HCT116 (cell line): ENCODE results near the gene AOPEP. TPM values are rescaled to one million over a fixed set of nuclear protein-coding genes. Genes with fewer than 3 reads are reported as not detected.

Source experiments
- ATAC-seq: fragments of 200-7000 bp; cut with Tn5 transposase; 2 replicates; pipeline ENCODE4 v1.9.1; 2020; ENCODE audit warnings: mild to moderate bottlenecking, moderate library complexity
- BruUV-seq: library from RNA; stranded (reverse); fragments of 400-500 nt; replicated peaks from 2 replicates; lab custom pipeline; 2021; lab: Mats Ljungman, UMichigan
- CTCF ChIA-PET: fragments of 300-600 bp; sonication (Branson Sonifier 250); formaldehyde crosslinking; loops from one replicate; lab custom pipeline; 2021; ENCODE audit warnings: antibody characterized with exemption; lab: Charles Lee
- POLR2A ChIA-PET: fragments of 300-600, 350-600 bp; sonication (Branson Sonifier 250); formaldehyde crosslinking; loops from one replicate; lab custom pipeline; 2021; ENCODE audit warnings: antibody characterized with exemption; lab: Charles Lee
- RAD21 ChIA-PET, 2 experiments: fragments of 300-600 bp; sonication (Branson Sonifier 250); formaldehyde crosslinking; loops; one replicate each; lab custom pipeline; 2023; ENCODE audit warnings: low total read pairs in 2 of 2; ENCODE audit not compliant: uncharacterized antibody in 2 of 2, unreplicated experiment in 2 of 2, low non-redundant PET in 1 of 2; lab: Charles Lee
- DNase-seq: peaks from one replicate; pipeline ENCODE4 v3.0.0-alpha.2; 2010; ENCODE audit warnings: low read depth, low spot score
- H2AFZ ChIP-seq: fragments of 200-600 bp; shearing (Covaris generic), sonication (generic); 2 replicates; pipeline ENCODE4 v1.6.1; 2017; ENCODE audit warnings: low read depth, mixed run types, mixed read lengths, antibody characterized with exemption, low read length; ENCODE audit not compliant: poor library complexity, severe bottlenecking
- H3K27ac ChIP-seq: 2 replicates; pipeline ENCODE4 v1.5.1; 2012; ENCODE audit warnings: low read depth, low read length
- H3K27me3 ChIP-seq: fragments of 200-600 bp; sonication (generic); 2 replicates; pipeline ENCODE4 v1.6.1; 2016; ENCODE audit warnings: mixed run types, low read length, mixed read lengths; ENCODE audit not compliant: insufficient read depth
- H3K36me3 ChIP-seq, 2 experiments: fragments of 200-500 bp in 1 of 2; fragments of 200-600 bp in 1 of 2; sonication (Bioruptor generic) in 1 of 2; sonication (generic) in 1 of 2; 2 replicates each; pipeline versions ENCODE4 v1.5.1 to v1.6.1; 2014 to 2016; ENCODE audit warnings: low read length in 2 of 2, inconsistent platforms in 1 of 2, mixed read lengths in 1 of 2, mixed run types in 1 of 2; ENCODE audit not compliant: insufficient read depth in 2 of 2, control insufficient read depth in 1 of 2
- H3K4me1 ChIP-seq, 2 experiments: fragments of 200-600 bp in 1 of 2; sonication (generic) in 1 of 2; 2 replicates each; pipeline versions ENCODE4 v1.5.1 to v1.6.1; 2012 to 2017; ENCODE audit warnings: low read length in 2 of 2, inconsistent platforms in 1 of 2, mild to moderate bottlenecking in 1 of 2, mixed read lengths in 1 of 2, mixed run types in 1 of 2, moderate library complexity in 1 of 2; ENCODE audit not compliant: insufficient read depth in 2 of 2, control insufficient read depth in 1 of 2
- H3K4me2 ChIP-seq: fragments of 200-600 bp; sonication (generic); 2 replicates; pipeline ENCODE4 v1.6.1; 2017; ENCODE audit warnings: mixed run types, low read length, mixed read lengths
- H3K4me3 ChIP-seq, 2 experiments: fragments of 200-600 bp in 1 of 2; sonication (generic) in 1 of 2; replicated peaks in 1 of 2; 2 replicates each; pipeline ENCODE4 v1.5.1; 2011 to 2016; ENCODE audit warnings: low read length in 2 of 2, control low read depth in 1 of 2, low read depth in 1 of 2, mild to moderate bottlenecking in 1 of 2, mixed read lengths in 1 of 2, mixed run types in 1 of 2
- H3K79me2 ChIP-seq: fragments of 200-600 bp; sonication (generic); 2 replicates; pipeline ENCODE4 v1.6.1; 2017; ENCODE audit warnings: mild to moderate bottlenecking, mixed run types, low read length, moderate library complexity, mixed read lengths; ENCODE audit not compliant: insufficient read depth
- H3K9ac ChIP-seq: fragments of 200-600 bp; sonication (generic); 2 replicates; pipeline ENCODE4 v1.6.1; 2016; ENCODE audit warnings: low read length, mixed read lengths
- H3K9me2 ChIP-seq: fragments of 200-600 bp; sonication (generic), shearing (Covaris generic); 2 replicates; pipeline ENCODE4 v1.6.1; 2017; ENCODE audit warnings: mixed run types, mild to moderate bottlenecking, moderate library complexity; ENCODE audit not compliant: insufficient read depth
- H3K9me3 ChIP-seq, 2 experiments: fragments of 200-500 bp in 1 of 2; fragments of 200-600 bp in 1 of 2; sonication (Bioruptor generic) in 1 of 2; sonication (generic) in 1 of 2; 2 replicates each; pipeline ENCODE4 v1.6.1; 2014 to 2017; ENCODE audit warnings: low read length in 2 of 2, mixed read lengths in 2 of 2, inconsistent platforms in 1 of 2, low read depth in 1 of 2, mild to moderate bottlenecking in 1 of 2, mixed run types in 1 of 2, moderate library complexity in 1 of 2; ENCODE audit not compliant: control insufficient read depth in 1 of 2, insufficient read depth in 1 of 2
- H4K20me1 ChIP-seq: fragments of 200-600 bp; sonication (generic), shearing (Covaris generic); 2 replicates; pipeline ENCODE4 v1.6.1; 2017; ENCODE audit warnings: mixed run types, mild to moderate bottlenecking, moderate library complexity; ENCODE audit not compliant: insufficient read depth
- CBX3 ChIP-seq: IDR thresholded peaks from 2 replicates; pipeline ENCODE4 v1.6.1; 2012; ENCODE audit warnings: low read depth
- EGR1 ChIP-seq: IDR thresholded peaks from 2 replicates; pipeline ENCODE4 v1.6.1; 2012; ENCODE audit warnings: low read depth
- ELF1 ChIP-seq: IDR thresholded peaks from 2 replicates; pipeline ENCODE4 v1.6.1; 2012; ENCODE audit warnings: low read depth, borderline replicate concordance
- FOSL1 ChIP-seq: IDR thresholded peaks from 2 replicates; pipeline ENCODE4 v1.6.1; 2012; ENCODE audit warnings: low read depth
- JUND ChIP-seq: IDR thresholded peaks from 2 replicates; pipeline ENCODE4 v1.6.1; 2012
- MAX ChIP-seq: IDR thresholded peaks from 2 replicates; pipeline ENCODE4 v1.6.1; 2012
- POLR2A ChIP-seq: IDR thresholded peaks from 2 replicates; pipeline ENCODE4 v1.7.0; 2011; ENCODE audit warnings: borderline replicate concordance; ENCODE audit not compliant: insufficient read depth, insufficient read length; ENCODE audit errors: extremely low read depth
- RAD21 ChIP-seq: IDR thresholded peaks from 2 replicates; pipeline ENCODE4 v1.6.1; 2012; ENCODE audit warnings: low read depth, mild to moderate bottlenecking
- REST ChIP-seq: IDR thresholded peaks from 2 replicates; pipeline ENCODE4 v1.6.1; 2012; ENCODE audit warnings: low read depth
- SRF ChIP-seq: IDR thresholded peaks from 2 replicates; pipeline ENCODE4 v1.6.1; 2012; ENCODE audit warnings: low read depth
- YY1 ChIP-seq: IDR thresholded peaks from 2 replicates; pipeline ENCODE4 v1.6.1; 2011; ENCODE audit warnings: low read length, low read depth, moderate library complexity, mild to moderate bottlenecking; ENCODE audit not compliant: insufficient replicate concordance; ENCODE audit errors: extremely low read depth
- ZFX ChIP-seq: fragments of 450-650 bp; IDR thresholded peaks from 2 replicates; pipeline ENCODE4 v1.6.1; 2017
- ZNF274 ChIP-seq: fragments of 200-500 bp; sonication (Bioruptor generic); IDR thresholded peaks from 2 replicates; pipeline ENCODE4 v1.6.1; 2014; ENCODE audit warnings: mild to moderate bottlenecking, low read depth, low read length, inconsistent platforms
- intact Hi-C: fragments of 100-400 bp; cut with micrococcal nuclease; formaldehyde crosslinking; loops from 2 replicates; pipeline ENCODE4 v1.10.0; 2022
- total RNA-seq: library from RNA; stranded (reverse); gene quantifications from one replicate; pipeline ENCODE4 v1.2.1, GENCODE V29; 2021; ENCODE audit not compliant: unreplicated experiment

AOPEP gene
- total RNA-seq, 1 experiment from 2014 or later: 15.1 TPM

GRCh38 chr9:94945197-94946144 lies 219.0 kb downstream of the AOPEP start:
- Histone ChIP-seq H3K79me2 (no peaks in the 10 kb centered on the region), H3K27me3 (no peaks in the 10 kb centered on the region), H3K4me2 (peak overlapping the region; percentile 63), H3K27ac (peak overlapping the region; percentile 8; the same call in 1 of the 2 replicates), H4K20me1 (no peaks in the 10 kb centered on the region), H3K9me2 (no peaks in the 10 kb centered on the region), H3K4me1 (peaks cover 20 to 46% of the 10 kb centered on the region in 2 experiments), H3K36me3 (no peaks in the 10 kb centered on the region), H2AFZ (no peak overlapping the region), H3K9ac (0 out of 2 replicates have a peak overlapping the region, but pooled peaks have one; percentile 29), H3K4me3 (no peak overlapping the region; a peak in 1 of 4 replicates), H3K9me3 (no peaks in the 10 kb centered on the region)
- peak; percentile 70 for TF ChIP-seq FOSL1
- no peak for TF ChIP-seq ZNF274
- no peak for TF ChIP-seq POLR2A
- 0 out of 2 replicates have a peak, but pooled peaks have one; percentile 5 for TF ChIP-seq RAD21
- no peak for TF ChIP-seq REST
- TF ChIP-seq CBX3: no peak
- TF ChIP-seq ELF1: no peak
- peak; percentile 8; the same call in 1 of the 2 replicates for TF ChIP-seq EGR1
- TF ChIP-seq YY1: no peak
- peak; percentile 41 for TF ChIP-seq JUND
- TF ChIP-seq SRF: no peak
- TF ChIP-seq MAX: peak; percentile 76
- TF ChIP-seq ZFX: no peak
- intact Hi-C loops: no loop called here
- ChIA-PET CTCF (no interaction called here), RAD21 (no interaction called here), POLR2A (no interaction called here)
- no TSS peak for BruUV-seq
- ATAC-seq (peak; percentile 74), DNase-seq (no peak)
